ENCODE data around the gene CGNL1.

Gene CGNL1

GRCh38 chr15:57509126-57509525 lies 132.8 kb downstream of the CGNL1 start:
- no peaks in the 10 kb centered on the region for H3K9me3 Mint-ChIP-seq (ENCODE audit: low read depth)
- no peak overlapping the region for H3K27ac Mint-ChIP-seq
- H3K4me3 Mint-ChIP-seq, result no peak overlapping the region
- H3K27me3 Mint-ChIP-seq, result no peaks in the 10 kb centered on the region
- no peaks in the 10 kb centered on the region for H3K4me1 Mint-ChIP-seq (ENCODE audit: low read depth)
- H3K36me3 Mint-ChIP-seq, result no peaks in the 10 kb centered on the region

- Mint-ChIP-seq H3K27ac (no peak overlapping the region), H3K4me3 (no peak overlapping the region), H3K36me3 (no peaks in the 10 kb centered on the region), H3K9me3 (ENCODE audit: low read depth) (no peaks in the 10 kb centered on the region), H3K4me1 (ENCODE audit: low read depth) (no peaks in the 10 kb centered on the region), H3K27me3 (no peaks in the 10 kb centered on the region)
These were observed 133.7 kb downstream of the CGNL1 start for GRCh38 chr15:57509965-57510364.

- Mint-ChIP-seq H3K4me1 (ENCODE audit: low read depth) (no peaks in the 10 kb centered on the region), H3K27me3 (no peaks in the 10 kb centered on the region), H3K27ac (no peak overlapping the region)
These were observed 134.3 kb downstream of the CGNL1 start for GRCh38 chr15:57510647-57511046.

GRCh38 chr15:57516327-57517029 lies 140.2 kb downstream of the CGNL1 start:
- H3K36me3 Mint-ChIP-seq, result no peaks in the 10 kb centered on the region
- no peak overlapping the region for H3K4me3 Mint-ChIP-seq
- no peak overlapping the region for H3K27ac Mint-ChIP-seq
- no peaks in the 10 kb centered on the region for H3K4me1 Mint-ChIP-seq (ENCODE audit: low read depth)
- H3K9me3 Mint-ChIP-seq (ENCODE audit: low read depth), result no peaks in the 10 kb centered on the region
- H3K27me3 Mint-ChIP-seq, result no peaks in the 10 kb centered on the region

More at GRCh38 chr15:57510647-57511046, 134.3 kb downstream of the CGNL1 start:
- H3K9me3 Mint-ChIP-seq (ENCODE audit: low read depth), result no peaks in the 10 kb centered on the region
- no peaks in the 10 kb centered on the region for H3K36me3 Mint-ChIP-seq
- no peak overlapping the region for H3K4me3 Mint-ChIP-seq

GRCh38 chr15:57517030-57517671 lies 140.8 kb downstream of the CGNL1 start:
- H3K9me3 Mint-ChIP-seq (ENCODE audit: low read depth), result no peaks in the 10 kb centered on the region
- no peaks in the 10 kb centered on the region for H3K36me3 Mint-ChIP-seq
- H3K4me3 Mint-ChIP-seq, result no peak overlapping the region
- no peaks in the 10 kb centered on the region for H3K4me1 Mint-ChIP-seq (ENCODE audit: low read depth)
- no peaks in the 10 kb centered on the region for H3K27me3 Mint-ChIP-seq
- no peak overlapping the region for H3K27ac Mint-ChIP-seq

GRCh38 chr15:57518779-57519405 lies 142.6 kb downstream of the CGNL1 start:
- Mint-ChIP-seq H3K4me1 (ENCODE audit: low read depth) (no peaks in the 10 kb centered on the region), H3K36me3 (no peaks in the 10 kb centered on the region), H3K27me3 (no peaks in the 10 kb centered on the region), H3K4me3 (no peak overlapping the region), H3K27ac (no peak overlapping the region), H3K9me3 (ENCODE audit: low read depth) (no peaks in the 10 kb centered on the region)

- Mint-ChIP-seq H3K4me1 (ENCODE audit: low read depth) (no peaks in the 10 kb centered on the region), H3K27ac (no peak overlapping the region)
These were observed 143.5 kb downstream of the CGNL1 start for GRCh38 chr15:57519806-57520205.

GRCh38 chr15:57521503-57521902 lies 145.2 kb downstream of the CGNL1 start:
- Mint-ChIP-seq H3K36me3 (no peaks in the 10 kb centered on the region), H3K4me1 (ENCODE audit: low read depth) (no peaks in the 10 kb centered on the region), H3K27ac (no peak overlapping the region), H3K4me3 (no peak overlapping the region), H3K9me3 (ENCODE audit: low read depth) (no peaks in the 10 kb centered on the region), H3K27me3 (peaks cover 2% of the 10 kb centered on the region)

More at GRCh38 chr15:57519806-57520205, 143.5 kb downstream of the CGNL1 start:
- Mint-ChIP-seq H3K36me3 (no peaks in the 10 kb centered on the region), H3K4me3 (no peak overlapping the region), H3K27me3 (peaks cover under 1% of the 10 kb centered on the region), H3K9me3 (ENCODE audit: low read depth) (no peaks in the 10 kb centered on the region)

- Mint-ChIP-seq H3K4me1 (ENCODE audit: low read depth) (no peaks in the 10 kb centered on the region), H3K27ac (no peak overlapping the region), H3K9me3 (ENCODE audit: low read depth) (no peaks in the 10 kb centered on the region), H3K36me3 (no peaks in the 10 kb centered on the region), H3K27me3 (peaks cover 2% of the 10 kb centered on the region), H3K4me3 (no peak overlapping the region)
These were observed 145.8 kb downstream of the CGNL1 start for GRCh38 chr15:57522148-57522547.

- H3K36me3 Mint-ChIP-seq, result no peaks in the 10 kb centered on the region
- H3K9me3 Mint-ChIP-seq (ENCODE audit: low read depth), result no peaks in the 10 kb centered on the region
- no peaks in the 10 kb centered on the region for H3K4me1 Mint-ChIP-seq (ENCODE audit: low read depth)
- no peak overlapping the region for H3K4me3 Mint-ChIP-seq
- H3K27ac Mint-ChIP-seq, result no peak overlapping the region
- peaks cover 4% of the 10 kb centered on the region for H3K27me3 Mint-ChIP-seq
These were observed 149.3 kb downstream of the CGNL1 start for GRCh38 chr15:57525581-57525980.

GRCh38 chr15:57526076-57526475 lies 149.8 kb downstream of the CGNL1 start:
- Mint-ChIP-seq H3K9me3 (ENCODE audit: low read depth) (no peaks in the 10 kb centered on the region), H3K36me3 (no peaks in the 10 kb centered on the region), H3K27ac (no peak overlapping the region), H3K27me3 (peaks cover 4% of the 10 kb centered on the region), H3K4me3 (no peak overlapping the region), H3K4me1 (ENCODE audit: low read depth) (no peaks in the 10 kb centered on the region)

GRCh38 chr15:57526615-57527014 lies 150.3 kb downstream of the CGNL1 start:
- no peaks in the 10 kb centered on the region for H3K9me3 Mint-ChIP-seq (ENCODE audit: low read depth)
- no peaks in the 10 kb centered on the region for H3K4me1 Mint-ChIP-seq (ENCODE audit: low read depth)
- H3K36me3 Mint-ChIP-seq, result no peaks in the 10 kb centered on the region
- no peak overlapping the region for H3K4me3 Mint-ChIP-seq
- peaks cover 4% of the 10 kb centered on the region for H3K27me3 Mint-ChIP-seq
- no peak overlapping the region for H3K27ac Mint-ChIP-seq

- no peak overlapping the region for H3K27ac Mint-ChIP-seq
- no peaks in the 10 kb centered on the region for H3K4me1 Mint-ChIP-seq (ENCODE audit: low read depth)
- no peak overlapping the region for H3K4me3 Mint-ChIP-seq
- H3K27me3 Mint-ChIP-seq, result peaks cover 4% of the 10 kb centered on the region
- no peaks in the 10 kb centered on the region for H3K36me3 Mint-ChIP-seq
- H3K9me3 Mint-ChIP-seq (ENCODE audit: low read depth), result no peaks in the 10 kb centered on the region
These were observed 151.2 kb downstream of the CGNL1 start for GRCh38 chr15:57527382-57528091.

GRCh38 chr15:57528940-57529565 lies 152.7 kb downstream of the CGNL1 start:
- Mint-ChIP-seq H3K4me1 (ENCODE audit: low read depth) (no peaks in the 10 kb centered on the region), H3K27me3 (peaks cover 4% of the 10 kb centered on the region), H3K36me3 (no peaks in the 10 kb centered on the region), H3K4me3 (no peak overlapping the region), H3K27ac (no peak overlapping the region), H3K9me3 (ENCODE audit: low read depth) (no peaks in the 10 kb centered on the region)

GRCh38 chr15:57529748-57530147 lies 153.4 kb downstream of the CGNL1 start:
- Mint-ChIP-seq H3K27me3 (peaks cover 4% of the 10 kb centered on the region), H3K4me1 (ENCODE audit: low read depth) (no peaks in the 10 kb centered on the region), H3K36me3 (no peaks in the 10 kb centered on the region), H3K9me3 (ENCODE audit: low read depth) (no peaks in the 10 kb centered on the region), H3K27ac (no peak overlapping the region), H3K4me3 (no peak overlapping the region)
